Right forelimb (tissue), 1 donor: ENCODE data around the gene FAM124B.

Experiments used
- DNase-seq: peaks from one replicate; pipeline ENCODE4 v3.0.0-alpha.2; 2018

FAM124B gene

GRCh38 chr2:224379986-224380385 lies 21.9 kb downstream of the FAM124B start:
- no peak for DNase-seq

GRCh38 chr2:224379172-224379571 lies 22.7 kb downstream of the FAM124B start:
- DNase-seq = no peak

- no peak for DNase-seq
Measured at GRCh38 chr2:224378701-224379097, 23.2 kb downstream of the FAM124B start.

GRCh38 chr2:224377751-224378700 lies 23.9 kb downstream of the FAM124B start:
- no peak for DNase-seq

GRCh38 chr2:224372641-224373040 lies 29.3 kb downstream of the FAM124B start:
- no peak for DNase-seq

- DNase-seq = no peak
Measured at GRCh38 chr2:224369028-224369632, 32.8 kb downstream of the FAM124B start.

- no peak for DNase-seq
Measured at GRCh38 chr2:224366267-224366844, 35.6 kb downstream of the FAM124B start.

GRCh38 chr2:224365331-224365730 lies 36.6 kb downstream of the FAM124B start:
- no peak for DNase-seq

GRCh38 chr2:224363281-224363680 lies 38.6 kb downstream of the FAM124B start:
- no peak for DNase-seq

GRCh38 chr2:224362094-224362493 lies 39.8 kb downstream of the FAM124B start:
- no peak for DNase-seq

- DNase-seq = no peak
Measured at GRCh38 chr2:224360801-224361251, 41.1 kb downstream of the FAM124B start.

GRCh38 chr2:224359569-224359968 lies 42.3 kb downstream of the FAM124B start:
- no peak for DNase-seq

GRCh38 chr2:224357098-224357901 lies 44.6 kb downstream of the FAM124B start:
- DNase-seq = peak; percentile 67

GRCh38 chr2:224354632-224355211 lies 47.2 kb downstream of the FAM124B start:
- DNase-seq = no peak

- DNase-seq = no peak
Measured at GRCh38 chr2:224350703-224351102, 51.2 kb downstream of the FAM124B start.

GRCh38 chr2:224349396-224349795 lies 52.5 kb downstream of the FAM124B start:
- no peak for DNase-seq

GRCh38 chr2:224347176-224348051 lies 54.5 kb downstream of the FAM124B start:
- DNase-seq = no peak

GRCh38 chr2:224345492-224345891 lies 56.4 kb downstream of the FAM124B start:
- no peak for DNase-seq

GRCh38 chr2:224343226-224343625 lies 58.7 kb downstream of the FAM124B start:
- no peak for DNase-seq

GRCh38 chr2:224335991-224336390 lies 65.9 kb downstream of the FAM124B start:
- DNase-seq = no peak

GRCh38 chr2:224334726-224335125 lies 67.2 kb downstream of the FAM124B start:
- DNase-seq = no peak
